H1 (cell line): ENCODE results near the gene RASSF4. TPM values are rescaled to one million over a fixed set of nuclear protein-coding genes. Genes with fewer than 3 reads are reported as not detected.

ENCODE experiments used
- CTCF ChIA-PET: fragments of 300-600 bp; sonication (Branson Sonifier 250); formaldehyde crosslinking; loops from one replicate; lab custom pipeline; 2021; ENCODE audit not compliant: partially characterized antibody; lab: Charles Lee
- POLR2A ChIA-PET: fragments of 300-600 bp; sonication (Branson Sonifier 250); formaldehyde crosslinking; loops from one replicate; lab custom pipeline; 2021; ENCODE audit warnings: inconsistent platforms; ENCODE audit not compliant: partially characterized antibody; lab: Charles Lee
- DNase-seq, 2 experiments: peaks; one replicate each; pipeline versions ENCODE4 v3.0.0 to v3.0.0-alpha.2; 2010 to 2022; ENCODE audit warnings: low spot score in 2 of 2, low read depth in 1 of 2, mixed read lengths in 1 of 2
- FAIRE-seq: peaks from 2 replicates; lab custom pipeline; 2011; peaks lifted over from hg19 to GRCh38; lab: Jason Lieb, UNC
- H2AFZ ChIP-seq: 2 replicates; pipeline ENCODE4 v1.8.1; 2012; ENCODE audit warnings: low read length, inconsistent platforms
- H2AK5ac ChIP-seq: 2 replicates; pipeline ENCODE4 v1.6.1; 2013; ENCODE audit warnings: low read depth, low read length
- H2BK120ac ChIP-seq: replicated peaks from 2 replicates; pipeline ENCODE3; 2013; ENCODE audit warnings: low read depth, low read length, inconsistent platforms
- H2BK12ac ChIP-seq: 2 replicates; pipeline ENCODE4 v1.6.1; 2013; ENCODE audit warnings: low read depth, low read length
- H2BK15ac ChIP-seq: 2 replicates; pipeline ENCODE4 v1.6.1; 2013; ENCODE audit warnings: low read length
- H2BK20ac ChIP-seq: 2 replicates; pipeline ENCODE4 v1.6.1; 2013; ENCODE audit warnings: low read length
- H2BK5ac ChIP-seq: 2 replicates; pipeline ENCODE4 v1.6.1; 2013; ENCODE audit warnings: low read depth, low read length
- H3K14ac ChIP-seq: 2 replicates; pipeline ENCODE4 v1.6.1; 2013; ENCODE audit warnings: inconsistent platforms; ENCODE audit not compliant: insufficient read length
- H3K18ac ChIP-seq: 2 replicates; pipeline ENCODE4 v1.6.1; 2013; ENCODE audit warnings: low read length; ENCODE audit errors: extremely low read depth
- H3K23ac ChIP-seq: 2 replicates; pipeline ENCODE4 v1.6.1; 2013; ENCODE audit warnings: inconsistent platforms; ENCODE audit not compliant: insufficient read length
- H3K23me2 ChIP-seq: 2 replicates; pipeline ENCODE4 v1.6.1; 2013; ENCODE audit warnings: low read depth, low read length
- H3K27ac ChIP-seq: 2 replicates; pipeline ENCODE4 v1.6.1; 2011; ENCODE audit warnings: low read depth, low read length, inconsistent platforms
- H3K27me3 ChIP-seq, 4 experiments: replicated peaks in 1 of 4; 1 replicate in 1 of 4; 2 replicates in 3 of 4; pipeline versions ENCODE4 v1.6.1 to v1.8.1; 2011 to 2013; ENCODE audit warnings: low read length in 3 of 4, mild to moderate bottlenecking in 3 of 4, inconsistent platforms in 2 of 4, mixed read lengths in 2 of 4, moderate library complexity in 1 of 4; ENCODE audit not compliant: control insufficient read depth in 3 of 4, insufficient read depth in 3 of 4; ENCODE audit errors: extremely low read depth in 1 of 4
- H3K36me3 ChIP-seq, 4 experiments: 2 replicates each; pipeline versions ENCODE4 v1.6.1 to v1.8.1; 2011 to 2013; ENCODE audit warnings: mild to moderate bottlenecking in 4 of 4, low read length in 3 of 4, moderate library complexity in 2 of 4, control low read depth in 1 of 4, inconsistent platforms in 1 of 4; ENCODE audit not compliant: insufficient read depth in 4 of 4, control insufficient read depth in 2 of 4
- H3K4ac ChIP-seq: replicated peaks from 2 replicates; pipeline ENCODE3; 2013; ENCODE audit warnings: low read length, low read depth, mixed read lengths, inconsistent platforms; ENCODE audit not compliant: insufficient read length
- H3K4me1 ChIP-seq, 4 experiments: replicated peaks in 1 of 4; 1 replicate in 1 of 4; 2 replicates in 3 of 4; pipeline versions ENCODE4 v1.6.1 to v1.8.1; 2011 to 2013; ENCODE audit warnings: low read length in 3 of 4, inconsistent platforms in 2 of 4, mixed read lengths in 1 of 4; ENCODE audit not compliant: insufficient read depth in 4 of 4, control insufficient read depth in 3 of 4
- H3K4me2 ChIP-seq, 2 experiments: 2 replicates each; pipeline versions ENCODE4 v1.6.1 to v1.8.1; 2011 to 2013; ENCODE audit warnings: low read depth in 2 of 2, low read length in 2 of 2, control low read depth in 1 of 2, inconsistent platforms in 1 of 2, mild to moderate bottlenecking in 1 of 2; ENCODE audit not compliant: insufficient read depth in 1 of 2
- H3K4me3 ChIP-seq, 4 experiments: fragments of 200-600, 300-600 bp in 1 of 4; sonication (generic), shearing (Covaris generic), sonication (Bioruptor Twin) in 1 of 4; 2 replicates each; pipeline versions ENCODE4 v1.5.1 to v1.8.1; 2011 to 2016; ENCODE audit warnings: low read length in 4 of 4, low read depth in 3 of 4, control low read depth in 2 of 4, inconsistent platforms in 2 of 4, mild to moderate bottlenecking in 2 of 4, mixed read lengths in 1 of 4, moderate library complexity in 1 of 4; ENCODE audit not compliant: insufficient read depth in 2 of 4; ENCODE audit errors: extremely low read depth in 1 of 4
- H3K56ac ChIP-seq: replicated peaks from 2 replicates; pipeline ENCODE3; 2013; ENCODE audit warnings: low read depth, mild to moderate bottlenecking, mixed read lengths, low read length, inconsistent platforms; ENCODE audit not compliant: insufficient read length
- H3K79me1 ChIP-seq: 2 replicates; pipeline ENCODE4 v1.6.1; 2013; ENCODE audit warnings: low read depth, low read length, control low read depth
- H3K79me2 ChIP-seq, 2 experiments: 2 replicates each; pipeline versions ENCODE4 v1.6.1 to v1.8.1; 2012 to 2013; ENCODE audit warnings: low read length in 2 of 2, mild to moderate bottlenecking in 2 of 2, inconsistent platforms in 1 of 2; ENCODE audit not compliant: insufficient read depth in 2 of 2, control insufficient read depth in 1 of 2
- H3K9ac ChIP-seq, 4 experiments: replicated peaks in 1 of 4; 1 replicate in 1 of 4; 2 replicates in 3 of 4; pipeline versions ENCODE4 v1.6.1 to v1.8.1; 2011 to 2013; ENCODE audit warnings: low read depth in 3 of 4, low read length in 3 of 4, control low read depth in 2 of 4, mild to moderate bottlenecking in 2 of 4, moderate library complexity in 2 of 4, inconsistent platforms in 1 of 4; ENCODE audit errors: extremely low read depth in 1 of 4
- H3K9me3 ChIP-seq, 2 experiments: 2 replicates each; pipeline versions ENCODE4 v1.6.1 to v1.8.1; 2012 to 2013; ENCODE audit warnings: mild to moderate bottlenecking in 2 of 2, moderate library complexity in 2 of 2, control low read depth in 1 of 2, inconsistent platforms in 1 of 2, low read depth in 1 of 2, low read length in 1 of 2, mixed read lengths in 1 of 2; ENCODE audit not compliant: insufficient read depth in 2 of 2
- H4K20me1 ChIP-seq, 2 experiments: replicated peaks in 1 of 2; 2 replicates each; pipeline versions ENCODE3 to v1.8.1; 2011 to 2013; ENCODE audit warnings: inconsistent platforms in 2 of 2, low read length in 2 of 2, mild to moderate bottlenecking in 1 of 2; ENCODE audit not compliant: insufficient read depth in 2 of 2, control insufficient read depth in 1 of 2
- H4K5ac ChIP-seq: 2 replicates; pipeline ENCODE4 v1.6.1; 2013; ENCODE audit warnings: low read length, low read depth, mixed read lengths, inconsistent platforms; ENCODE audit not compliant: insufficient read length
- H4K8ac ChIP-seq: 2 replicates; pipeline ENCODE4 v1.8.0; 2013; ENCODE audit warnings: mild to moderate bottlenecking, moderate library complexity, low read length, inconsistent platforms; ENCODE audit not compliant: insufficient read depth; ENCODE audit errors: extremely low read depth
- H4K91ac ChIP-seq: replicated peaks from 2 replicates; pipeline ENCODE3; 2013; ENCODE audit warnings: low read length, mixed read lengths, inconsistent platforms; ENCODE audit not compliant: insufficient read length
- ATF2 ChIP-seq: IDR thresholded peaks from 2 replicates; pipeline ENCODE4 v1.6.1; 2012; ENCODE audit warnings: low read length, inconsistent platforms
- CBX8 ChIP-seq: fragments of 300-800, 300-1000 bp; sonication (generic); IDR thresholded peaks from 2 replicates; pipeline ENCODE4 v1.7.1; 2016; ENCODE audit warnings: low read depth, low read length, borderline replicate concordance
- E2F6 ChIP-seq: IDR thresholded peaks from 2 replicates; pipeline ENCODE4 v1.6.1; 2012; ENCODE audit warnings: inconsistent platforms
- GABPA ChIP-seq: IDR thresholded peaks from 2 replicates; pipeline ENCODE4 v1.6.1; 2011; ENCODE audit warnings: mild to moderate bottlenecking, low read length, moderate library complexity, borderline replicate concordance; ENCODE audit not compliant: insufficient read depth
- NANOG ChIP-seq: IDR thresholded peaks from 2 replicates; pipeline ENCODE4 v1.6.1; 2011; ENCODE audit warnings: low read length, low read depth, mild to moderate bottlenecking, inconsistent platforms; ENCODE audit not compliant: insufficient read depth, poor library complexity, severe bottlenecking
- RBBP5 ChIP-seq: IDR thresholded peaks from 2 replicates; pipeline ENCODE4 v1.7.1; 2012; ENCODE audit warnings: low read depth, mild to moderate bottlenecking, inconsistent platforms, low read length, moderate library complexity, borderline replicate concordance
- RNF2 ChIP-seq: fragments of 200-900, 300-1000 bp; sonication (generic); IDR thresholded peaks from 2 replicates; pipeline ENCODE4 v1.7.1; 2016; ENCODE audit warnings: borderline replicate concordance, low read depth, mild to moderate bottlenecking, antibody characterized with exemption, low read length; ENCODE audit not compliant: poor library complexity, severe bottlenecking; ENCODE audit errors: missing control alignments
- SIN3A ChIP-seq, 2 experiments: IDR thresholded peaks in 1 of 2; conservative IDR thresholded peaks in 1 of 2; 2 replicates each; pipeline ENCODE4 v1.6.1; 2011 to 2012; ENCODE audit warnings: low read length in 2 of 2, improper control_type of control experiment in 1 of 2, low read depth in 1 of 2, mild to moderate bottlenecking in 1 of 2
- SUZ12 ChIP-seq: fragments of 200-600 bp; sonication (generic); IDR thresholded peaks from 2 replicates; pipeline ENCODE4 v1.6.1; 2012; ENCODE audit warnings: mild to moderate bottlenecking, inconsistent platforms, low read length, moderate library complexity, mixed read lengths
- TCF12 ChIP-seq: IDR thresholded peaks from 2 replicates; pipeline ENCODE4 v1.6.1; 2011; ENCODE audit warnings: low read depth, mild to moderate bottlenecking, low read length
- WGBS, 2 experiments: shearing (Covaris generic) in 1 of 2; methylation state at CpG; one replicate each; pipeline versions ENCODE4 v1.1.6 to v1.1.7; 2013 to 2015; ENCODE audit warnings: low lambda C conversion rate in 2 of 2, mixed read lengths in 2 of 2, inconsistent platforms in 1 of 2, low coverage in 1 of 2, missing lambda C conversion rate in 1 of 2; ENCODE audit not compliant: insufficient replicate concordance in 2 of 2, insufficient coverage in 1 of 2, insufficient read length in 1 of 2; ENCODE audit errors: extremely low coverage in 1 of 2, missing lambda C conversion rate in 1 of 2; 5-methylcytosine and 5-hydroxymethylcytosine counted together
- polyA plus RNA-seq, 7 experiments: library from polyadenylated mRNA; depleted of rRNA in 3 of 7; stranded (reverse) in 5 of 7; unstranded in 2 of 7; fragments of >200 nt in 5 of 7; fragments of 200-250 nt in 2 of 7; gene quantifications; 1 replicate in 5 of 7; 2 replicates in 1 of 7; 4 replicates in 1 of 7; pipeline versions ENCODE4 v1.2.1 to v1.2.3, GENCODE V29; 2011 to 2013; ENCODE audit warnings: missing spikeins in 2 of 7, mixed read lengths in 2 of 7
- total RNA-seq: library from RNA; stranded (reverse); fragmentation: NEBNext Ultra II Directional; extraction: Animal tissue kit (Norgen Biotek cat#: 25700); gene quantifications from 2 replicates; pipeline ENCODE4 v1.2.1, GENCODE V29; 2021

The RASSF4 gene
- total and polyA plus RNA-seq, 2 of the 8 experiments (the other 6 are each of a cell fraction or from before 2014, with no cell fraction given): 14.3 to 14.5 TPM

GRCh38 chr10:44982496-44982895, 22.9 kb downstream of the RASSF4 start:
- H3K27ac ChIP-seq: no peak overlapping the region
- H2BK120ac ChIP-seq: no peak overlapping the region
- H3K56ac ChIP-seq: no peak overlapping the region
- peaks cover 0 to 4% (median 0%) of the 10 kb centered on the region in 4 experiments; a peak in 1 of 8 replicates for H3K36me3 ChIP-seq
- no peaks in the 10 kb centered on the region for H3K79me2 ChIP-seq
- no peak overlapping the region for H2BK15ac ChIP-seq
- peak overlapping the region; percentile 51 for H4K91ac ChIP-seq
- H3K9me3 ChIP-seq: no peaks in the 10 kb centered on the region
- no peaks in the 10 kb centered on the region for H3K23me2 ChIP-seq
- H2BK5ac ChIP-seq: peak overlapping the region; percentile 24; the same call in 1 of the 2 replicates
- peaks cover 18 to 30% (median 23%) of the 10 kb centered on the region in 4 experiments for H3K4me1 ChIP-seq
- WGBS, 2 experiments: 77% methylated on average over 8 of the region's 9 CpGs; no CpG with 5 or more reads in 1 of the 2 experiments
- no peak overlapping the region for H3K14ac ChIP-seq
- H2AFZ ChIP-seq: no peak overlapping the region
- ChIA-PET CTCF (interaction anchor here (1.3 to 12.1 kb wide), 4 partner anchors 7 to 74 kb away, joined by 3 to 117 read pairs (median 24); no protein-coding TSS in a partner anchor), POLR2A (interaction anchor here (0.9 to 1.1 kb wide), 3 partner anchors 10 to 49 kb away, joined by 3 to 4 read pairs (median 3); no protein-coding TSS in a partner anchor)
- no peak overlapping the region for H3K4me2 ChIP-seq
- H3K4ac ChIP-seq: no peak overlapping the region
- H2AK5ac ChIP-seq: no peak overlapping the region
- H3K27me3 ChIP-seq: no peaks in the 10 kb centered on the region
- no peak for FAIRE-seq
- H2BK12ac ChIP-seq: no peak overlapping the region
- H3K9ac ChIP-seq: no peak overlapping the region
- no peaks in the 10 kb centered on the region for H4K20me1 ChIP-seq
- H2BK20ac ChIP-seq: no peak overlapping the region
- no peak overlapping the region; the same call in 1 of the 2 replicates for H4K8ac ChIP-seq
- H3K18ac ChIP-seq: no peak overlapping the region
- no peak overlapping the region for H4K5ac ChIP-seq
- no peak overlapping the region for H3K23ac ChIP-seq
- no peaks in the 10 kb centered on the region for H3K79me1 ChIP-seq
- DNase-seq: no peak
- H3K4me3 ChIP-seq: no peak overlapping the region
- TF ChIP-seq SIN3A (conservative IDR thresholded peaks at IDR 0.05 in 1 of 2, IDR thresholded peaks at IDR 0.05 in 1 of 2; ENCODE audit: low read depth in 1 of 2, low read length in 2 of 2): no peak
- no peak for TF ChIP-seq ATF2
- TF ChIP-seq RBBP5: no peak
- TF ChIP-seq NANOG: no peak
- TF ChIP-seq CBX8: no peak
- TF ChIP-seq RNF2: no peak
- TF ChIP-seq TCF12: no peak
- no peak for TF ChIP-seq SUZ12
- TF ChIP-seq E2F6: no peak
- no peak for TF ChIP-seq GABPA
